AG04449 (cell line): ENCODE results near the gene C3AR1.

ENCODE experiments used
- CTCF ChIA-PET: fragments of 350-600 bp; formaldehyde crosslinking; extraction: SDS; loops from one replicate; lab custom pipeline; 2021; ENCODE audit warnings: antibody characterized with exemption; lab: Yijun Ruan, JAX
- POLR2A ChIA-PET: fragments of 400-600, 350-600 bp; formaldehyde crosslinking; extraction: SDS; loops from one replicate; lab custom pipeline; 2020; ENCODE audit warnings: antibody characterized with exemption, inconsistent platforms; lab: Yijun Ruan, JAX
- DNase-seq: peaks from one replicate; pipeline ENCODE4 v3.0.0-alpha.2; 2010; ENCODE audit warnings: low read depth, low spot score
- H3K4me3 ChIP-seq: 2 replicates; pipeline ENCODE4 v1.5.1; 2011; ENCODE audit warnings: low read depth, mild to moderate bottlenecking, control low read depth, low read length
- TF ChIP-seq, protein P1 (sequence below): IDR thresholded peaks from one replicate; pipeline ENCODE4 v1.5.1; 2011; ENCODE audit warnings: mild to moderate bottlenecking, moderate library complexity, low read length, control low read depth, inconsistent platforms; ENCODE audit not compliant: insufficient read depth; ENCODE audit errors: missing control alignments

The C3AR1 gene

DNA sequence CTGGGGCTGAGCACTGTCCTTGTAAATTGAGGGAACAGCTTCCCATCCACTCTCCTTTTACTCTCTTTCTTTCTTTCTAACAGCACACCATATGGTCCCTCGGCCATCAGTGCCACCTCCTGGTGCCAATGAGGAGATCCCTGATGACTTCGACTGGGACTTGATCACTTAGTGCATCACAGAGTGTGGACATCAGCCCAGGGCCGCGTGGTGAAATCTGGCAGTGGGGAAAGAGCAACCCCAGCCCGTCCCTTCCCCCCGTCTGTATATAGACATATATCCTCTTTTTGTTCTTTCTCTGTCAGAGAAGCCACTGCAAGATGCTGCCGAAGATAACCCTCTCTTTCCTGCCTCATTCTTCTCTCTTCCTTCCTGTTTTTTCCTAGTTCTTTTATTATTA is 13.5 kb downstream of the C3AR1 start:
- no peak overlapping the region for H3K4me3 ChIP-seq
- ChIA-PET CTCF (interaction anchor here (1.0 kb wide), 1 partner anchor 10 kb away, joined by 5 read pairs; no protein-coding TSS in a partner anchor), POLR2A (no interaction called here)
- TF ChIP-seq, protein P1, sequence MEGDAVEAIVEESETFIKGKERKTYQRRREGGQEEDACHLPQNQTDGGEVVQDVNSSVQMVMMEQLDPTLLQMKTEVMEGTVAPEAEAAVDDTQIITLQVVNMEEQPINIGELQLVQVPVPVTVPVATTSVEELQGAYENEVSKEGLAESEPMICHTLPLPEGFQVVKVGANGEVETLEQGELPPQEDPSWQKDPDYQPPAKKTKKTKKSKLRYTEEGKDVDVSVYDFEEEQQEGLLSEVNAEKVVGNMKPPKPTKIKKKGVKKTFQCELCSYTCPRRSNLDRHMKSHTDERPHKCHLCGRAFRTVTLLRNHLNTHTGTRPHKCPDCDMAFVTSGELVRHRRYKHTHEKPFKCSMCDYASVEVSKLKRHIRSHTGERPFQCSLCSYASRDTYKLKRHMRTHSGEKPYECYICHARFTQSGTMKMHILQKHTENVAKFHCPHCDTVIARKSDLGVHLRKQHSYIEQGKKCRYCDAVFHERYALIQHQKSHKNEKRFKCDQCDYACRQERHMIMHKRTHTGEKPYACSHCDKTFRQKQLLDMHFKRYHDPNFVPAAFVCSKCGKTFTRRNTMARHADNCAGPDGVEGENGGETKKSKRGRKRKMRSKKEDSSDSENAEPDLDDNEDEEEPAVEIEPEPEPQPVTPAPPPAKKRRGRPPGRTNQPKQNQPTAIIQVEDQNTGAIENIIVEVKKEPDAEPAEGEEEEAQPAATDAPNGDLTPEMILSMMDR, result no peak
- no peak for DNase-seq

DNA sequence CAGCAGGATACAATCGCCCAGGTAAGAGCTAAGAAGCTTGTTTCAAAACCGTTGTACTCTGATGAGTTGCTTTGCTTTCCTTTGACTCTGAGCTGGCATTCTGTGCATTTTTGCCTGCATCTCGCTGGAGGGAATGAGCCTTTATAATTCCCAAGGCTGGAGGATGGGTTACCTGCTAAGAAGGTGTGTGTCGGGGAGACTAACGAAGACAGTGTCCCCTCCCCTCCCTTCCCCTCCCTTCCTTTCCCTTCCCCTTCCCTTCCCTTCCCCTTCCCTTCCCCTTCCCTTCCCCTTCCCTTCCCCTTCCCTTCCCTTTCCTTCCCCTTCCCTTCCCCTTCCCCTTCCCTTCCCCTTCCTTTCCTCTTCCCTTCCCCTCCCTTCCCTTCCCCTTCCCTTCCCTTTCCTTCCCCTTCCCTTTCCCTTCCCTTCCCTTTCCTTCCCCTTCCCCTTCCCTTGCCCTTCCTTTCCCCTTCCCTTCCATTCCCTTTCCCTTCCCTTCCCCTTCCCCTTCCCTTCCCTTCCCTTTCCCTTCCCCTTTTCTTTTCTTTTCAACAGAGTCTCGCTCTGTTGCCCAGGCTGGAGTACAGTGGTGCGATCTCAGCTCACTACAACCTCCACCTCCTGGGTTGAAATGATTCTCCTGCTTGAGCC is 15.4 kb downstream of the C3AR1 start:
- H3K4me3 ChIP-seq, result no peak overlapping the region
- DNase-seq, result no peak
- CTCF ChIA-PET, result interaction anchor here (0.7 to 2.1 kb wide), 2 partner anchors 15 to 27 kb away, joined by 3 to 11 read pairs; partner anchors contain the start of gene C3AR1
- TF ChIP-seq, protein P1, result no peak
- POLR2A ChIA-PET, result no interaction called here

GRCh38 chr12:8048906-8049305 is 17.3 kb downstream of the C3AR1 start:
- no peak overlapping the region for H3K4me3 ChIP-seq
- TF ChIP-seq, protein P1, result no peak
- no peak for DNase-seq
- ChIA-PET CTCF (interaction anchor here (1.0 to 8.1 kb wide), 6 partner anchors 11 to 122 kb away, joined by 3 to 114 read pairs (median 6); partner anchors contain the start of genes C3AR1 and FOXJ2), POLR2A (no interaction called here)

- H3K4me3 ChIP-seq, result no peak overlapping the region
- TF ChIP-seq, protein P1, result no peak
- CTCF ChIA-PET, result interaction anchor here (1.0 to 8.1 kb wide), 7 partner anchors 10 to 121 kb away, joined by 3 to 114 read pairs (median 8); partner anchors contain the start of genes C3AR1 and FOXJ2
- DNase-seq, result no peak
- POLR2A ChIA-PET, result no interaction called here
Measured at GRCh38 chr12:8047842-8048241, 18.3 kb downstream of the C3AR1 start.

- no peak overlapping the region for H3K4me3 ChIP-seq
Measured at GRCh38 chr12:8045952-8046944, 19.9 kb downstream of the C3AR1 start.

More at GRCh38 chr12:8045952-8046944, 19.9 kb downstream of the C3AR1 start:
- CTCF ChIA-PET, result interaction anchor here (0.6 to 8.1 kb wide), 28 partner anchors 8 to 214 kb away, joined by 3 to 114 read pairs (median 4); partner anchors contain the start of genes C3AR1, FOXJ2 and SLC2A3
- no peak for DNase-seq
- POLR2A ChIA-PET, result no interaction called here
- TF ChIP-seq, protein P1, result peak; percentile 81
